Activated T-cell treated with anti-CD3 and anti-CD28 coated beads, Interleukin-2, amount 50 U/mL, for 1 hour (primary cell): ENCODE measurements around the gene ELMOD3.
"Not testable (repeated sequence)": the region's sequence is repeated elsewhere in the genome, so short reads cannot be mapped to it uniquely, and the experiment has no call there.

Experiments
- DNase-seq: peaks from one replicate; pipeline ENCODE4 v3.0.0-alpha.2; 2020

The ELMOD3 gene

GRCh38 chr2:85377083-85377482 lies 22.5 kb downstream of the ELMOD3 start:
- DNase-seq, result no peak

- no peak for DNase-seq
These were observed 23.7 kb downstream of the ELMOD3 start for GRCh38 chr2:85378257-85378656.

DNA sequence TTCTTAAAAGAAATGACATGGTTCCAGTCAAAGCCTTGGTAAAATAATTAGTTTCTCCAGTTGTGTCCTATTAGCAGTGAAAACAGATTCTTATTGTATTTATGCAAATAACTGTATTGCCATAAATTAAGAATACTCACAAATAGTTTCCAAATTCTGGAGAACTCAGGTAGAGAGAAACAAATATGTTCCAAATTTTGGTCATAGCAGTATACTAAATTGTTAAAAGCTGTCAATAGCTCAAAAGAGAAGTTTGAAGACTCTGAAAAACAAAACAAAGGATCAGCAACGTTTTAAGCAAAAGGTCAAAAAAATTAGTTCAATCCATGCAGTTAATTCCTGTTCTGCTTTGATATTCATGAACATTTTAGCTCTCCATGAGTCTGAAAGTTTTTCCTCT lies 25.5 kb downstream of the ELMOD3 start:
- no peak for DNase-seq

DNA sequence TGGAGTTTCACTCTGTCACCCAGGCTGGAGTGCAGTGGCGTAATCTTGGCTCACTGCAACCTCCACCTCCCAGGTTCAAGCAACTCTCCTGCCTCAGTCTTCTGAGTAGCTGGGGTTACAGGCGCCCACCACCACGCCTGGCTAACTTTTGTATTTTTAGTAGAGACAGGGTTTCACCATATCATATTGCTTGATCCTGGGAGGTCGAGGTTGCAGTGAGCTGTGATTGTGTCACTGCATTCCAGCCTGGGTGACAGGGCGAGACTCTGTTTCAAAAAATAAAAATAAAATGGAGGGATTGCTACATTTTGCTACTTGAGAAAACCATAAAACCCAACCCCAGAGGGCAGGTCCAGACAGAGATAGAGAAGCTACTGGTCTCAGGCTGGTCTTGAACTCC lies 28.6 kb downstream of the ELMOD3 start:
- not testable (repeated sequence) for DNase-seq

GRCh38 chr2:85383850-85384249 lies 29.3 kb downstream of the ELMOD3 start:
- no peak for DNase-seq

GRCh38 chr2:85385746-85386145 lies 31.2 kb downstream of the ELMOD3 start:
- no peak for DNase-seq

- no peak for DNase-seq
These were observed 33.2 kb downstream of the ELMOD3 start for GRCh38 chr2:85387754-85388153.

- no peak for DNase-seq
These were observed 34.4 kb downstream of the ELMOD3 start for GRCh38 chr2:85388878-85389538.

- DNase-seq, result peak; percentile 79
These were observed 36.5 kb downstream of the ELMOD3 start for GRCh38 chr2:85390941-85391669.

- DNase-seq, result no peak
These were observed 39.3 kb downstream of the ELMOD3 start for GRCh38 chr2:85393836-85394235.

DNA sequence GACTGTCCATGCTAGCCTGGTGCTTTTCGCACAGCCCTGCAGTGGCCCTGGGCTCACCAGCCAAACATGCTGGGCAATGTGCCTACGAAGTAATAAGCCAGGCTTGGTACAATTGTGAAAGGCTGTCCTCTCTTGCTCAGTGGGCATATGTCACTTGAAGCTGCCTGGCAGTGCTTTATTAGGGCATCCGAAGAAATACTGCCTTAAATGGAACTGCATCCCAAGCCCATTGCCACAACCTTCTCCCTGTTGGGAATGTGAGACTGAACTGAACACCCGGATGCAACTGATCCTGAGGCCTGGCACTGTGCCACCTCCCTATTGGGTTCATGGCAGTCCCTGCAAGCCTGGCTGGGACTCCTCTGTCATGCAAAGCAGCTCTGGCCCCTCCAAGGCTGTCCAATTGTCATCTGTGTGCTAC lies 39.7 kb downstream of the ELMOD3 start:
- DNase-seq, result no peak

DNA sequence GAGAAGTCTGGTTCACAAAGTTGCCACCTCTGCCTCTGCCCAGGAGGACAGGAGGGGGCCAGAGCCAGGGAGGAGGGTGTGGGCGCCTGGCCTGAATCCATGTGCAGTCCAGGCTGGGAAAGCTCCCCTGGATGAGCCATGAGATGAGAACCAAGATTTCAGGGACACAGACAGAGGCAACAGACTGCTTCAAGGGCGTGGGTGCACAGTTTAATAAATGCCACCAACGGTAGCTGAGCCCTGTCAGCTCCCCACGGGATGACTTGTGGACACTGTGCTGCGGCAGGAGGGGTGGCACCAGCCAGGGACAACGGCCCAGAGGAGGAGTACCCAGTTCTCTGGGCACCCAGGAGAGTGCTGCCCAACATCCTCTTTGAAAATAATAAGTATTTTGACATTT lies 40.4 kb downstream of the ELMOD3 start:
- DNase-seq, result no peak

DNA sequence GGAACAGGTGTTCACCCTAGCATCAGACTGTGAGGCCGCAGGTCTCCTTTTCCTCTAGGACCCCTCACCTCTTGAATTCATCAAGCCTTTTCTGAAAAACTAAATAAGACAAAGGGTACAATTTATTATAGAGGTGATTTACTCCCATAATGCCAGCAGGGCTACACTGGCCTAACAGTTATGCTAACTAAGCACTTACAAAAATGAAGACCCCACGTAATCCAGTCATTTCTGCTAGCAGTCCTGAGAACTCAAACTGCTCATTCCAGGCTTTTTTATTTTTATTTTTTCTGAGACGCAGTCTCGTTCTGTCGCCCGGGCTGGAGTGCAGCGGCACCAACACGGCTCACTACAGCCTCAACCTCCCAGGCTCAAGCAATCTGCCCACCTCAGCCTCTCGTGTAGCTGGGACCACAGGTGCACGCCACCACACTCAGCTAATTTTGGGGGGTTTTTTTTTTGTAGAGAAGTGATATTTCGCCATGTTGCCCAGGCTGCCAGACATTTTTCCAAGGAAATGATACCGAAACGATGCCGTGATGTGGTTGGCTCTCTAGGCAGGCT lies 41.4 kb downstream of the ELMOD3 start:
- no peak for DNase-seq

DNA sequence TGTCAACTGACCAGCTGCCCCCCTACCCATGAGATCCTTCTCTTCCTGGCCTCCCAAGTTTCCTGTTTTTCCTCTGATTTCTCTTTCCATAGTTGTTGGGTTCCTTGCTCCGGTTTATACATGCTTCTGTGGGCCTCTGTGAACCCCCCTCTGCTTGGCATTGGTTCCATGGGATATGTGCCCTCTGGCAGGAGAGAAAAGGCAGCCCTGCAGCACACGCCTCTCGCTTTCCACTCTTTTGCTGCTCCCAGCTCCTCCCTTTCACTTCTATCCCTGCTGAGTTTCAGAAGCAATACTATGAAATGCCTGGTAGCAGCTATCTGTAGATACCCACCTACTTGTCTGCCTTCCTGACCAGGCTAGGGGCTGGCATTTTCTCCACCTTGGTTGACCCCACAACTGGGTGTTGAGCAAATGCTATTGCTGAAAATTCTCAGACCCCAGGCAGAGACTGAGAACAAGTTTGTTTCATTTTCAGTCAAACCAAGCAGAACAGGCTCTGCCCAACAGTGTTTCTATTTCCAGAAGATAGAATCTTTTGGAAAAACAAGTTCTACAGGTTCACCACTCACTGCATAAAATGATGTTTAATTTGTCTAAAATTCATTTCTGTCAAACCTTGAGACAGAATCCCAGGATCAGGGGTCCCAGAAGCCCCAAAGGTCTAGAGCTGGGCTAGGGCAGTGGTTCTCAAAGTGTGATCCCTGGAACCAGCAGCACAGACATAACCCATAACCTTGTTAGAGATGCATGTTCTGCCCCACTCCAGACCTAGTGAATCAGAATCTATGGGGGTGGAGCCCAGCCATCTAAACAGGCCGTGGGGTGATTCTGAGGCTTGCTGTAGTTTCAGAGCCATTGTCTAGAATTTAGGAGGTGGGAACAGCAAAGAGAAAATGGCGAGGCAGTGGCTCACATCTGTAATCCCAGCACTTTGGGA lies 42.2 kb downstream of the ELMOD3 start:
- no peak for DNase-seq

- no peak for DNase-seq
These were observed 43.4 kb downstream of the ELMOD3 start for GRCh38 chr2:85397925-85398331.

GRCh38 chr2:85398426-85399182 lies 44.0 kb downstream of the ELMOD3 start:
- no peak for DNase-seq

DNA sequence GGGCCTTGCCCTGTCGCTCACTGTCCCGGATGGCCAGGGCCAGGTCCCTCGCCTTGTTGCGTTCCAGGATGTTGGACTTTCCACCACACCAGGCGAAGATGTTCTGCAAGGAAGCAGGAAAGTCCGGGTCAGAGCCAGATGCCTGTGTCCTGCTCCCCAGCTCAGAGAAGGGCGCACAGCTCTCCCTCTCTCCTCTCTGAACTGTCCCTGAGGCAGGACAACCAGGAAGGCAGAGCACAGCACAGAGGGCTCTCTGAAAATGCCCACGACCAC lies 44.5 kb downstream of the ELMOD3 start:
- no peak for DNase-seq

DNA sequence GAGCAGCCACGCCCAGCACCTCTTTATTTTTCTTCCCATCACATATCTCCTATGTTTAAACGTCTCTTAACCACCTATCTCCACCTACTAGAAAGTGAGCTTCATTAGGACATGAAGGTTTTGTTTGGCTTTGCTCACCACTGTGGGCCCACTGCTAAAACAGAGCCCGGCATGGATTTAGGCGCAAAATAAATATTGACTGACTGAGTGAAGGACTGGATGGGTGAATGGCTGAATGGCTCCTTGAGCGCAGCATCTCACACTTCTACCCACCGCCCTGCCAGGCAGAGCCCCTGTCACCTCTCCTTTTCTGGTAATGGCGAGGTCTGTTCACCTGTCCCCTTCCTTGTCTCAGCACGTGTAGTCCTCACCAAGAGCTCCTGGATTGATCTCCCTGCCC lies 45.5 kb downstream of the ELMOD3 start:
- DNase-seq, result no peak

GRCh38 chr2:85400541-85401463 lies 46.2 kb downstream of the ELMOD3 start:
- no peak for DNase-seq

DNA sequence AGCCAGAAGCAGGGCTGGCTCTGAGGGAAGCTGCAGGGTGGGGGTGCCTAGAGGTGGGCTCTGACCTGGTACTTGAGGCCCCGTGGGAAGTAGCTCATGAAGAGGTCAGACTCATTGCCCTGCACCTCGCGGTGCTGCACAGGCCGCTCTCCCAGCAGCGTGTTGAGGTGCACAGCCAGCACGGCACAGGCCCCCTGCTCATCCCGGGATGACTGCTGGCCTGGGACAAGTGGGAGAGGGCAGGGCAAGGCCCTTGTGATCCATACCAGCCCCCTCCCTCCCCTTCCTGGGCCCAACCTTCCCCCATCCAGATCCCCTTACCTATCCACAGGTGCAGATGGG lies 46.9 kb downstream of the ELMOD3 start:
- DNase-seq, result no peak

DNA sequence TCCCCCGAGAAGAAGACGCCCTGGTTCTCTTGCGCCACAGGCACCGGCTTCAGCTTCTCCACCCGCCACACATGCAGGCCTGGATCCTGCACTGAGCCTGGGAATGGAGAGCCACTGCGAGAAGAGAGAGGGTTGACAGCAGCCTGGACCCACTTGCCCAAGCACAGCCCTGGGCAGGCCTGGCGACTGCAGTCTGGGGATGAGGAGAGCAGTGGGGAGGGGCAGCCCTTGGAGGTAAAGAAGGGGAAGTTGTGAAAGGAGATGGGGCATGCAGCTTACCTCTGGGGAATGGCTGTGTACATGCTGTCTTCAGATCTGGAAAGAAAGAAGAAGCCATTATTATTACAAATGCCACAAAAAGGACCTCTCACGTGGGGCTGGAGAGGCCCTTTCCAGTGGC lies 47.3 kb downstream of the ELMOD3 start:
- no peak for DNase-seq
